ENCODE data around the gene RIN2. TPM values are rescaled to one million over a fixed set of nuclear protein-coding genes. Genes with fewer than 3 reads are reported as not detected.

RIN2 gene
- total and polyA plus RNA-seq, 2 of the 4 experiments (the other 2 are of a cell fraction) = 16.1 to 72.2 TPM

- Histone ChIP-seq H3K18ac (ENCODE audit: low read depth, low read length) (no peak overlapping the region), H3K27me3 (ENCODE audit: control insufficient read depth, insufficient read depth, low read length) (no peaks in the 10 kb centered on the region), H3K56ac (ENCODE audit: extremely low read depth, insufficient read depth, low read length) (no peak overlapping the region), H4K5ac (ENCODE audit: low read depth, low read length) (no peak overlapping the region), H4K91ac (ENCODE audit: insufficient read depth, low read depth, low read length) (no peak overlapping the region), H3K9me3 (ENCODE audit: control insufficient read depth, insufficient read depth, low read length) (no peaks in the 10 kb centered on the region), H3K36me3 (ENCODE audit: control insufficient read depth, insufficient read depth, low read length) (no peaks in the 10 kb centered on the region), H3K4ac (ENCODE audit: low read depth, low read length) (peak overlapping the region; percentile 28; the same call in 1 of the 2 replicates), H3K9ac (ENCODE audit: low read depth, low read length) (no peak overlapping the region), H3K9me1 (ENCODE audit: insufficient read depth, low read length) (peaks cover 15% of the 10 kb centered on the region), H3K23ac (ENCODE audit: low read depth, low read length) (no peak overlapping the region), H2BK20ac (ENCODE audit: low read depth, low read length) (no peak overlapping the region; the same call in 1 of the 2 replicates), H3K4me2 (ENCODE audit: low read depth, low read length) (no peak overlapping the region), H2BK15ac (ENCODE audit: low read depth, low read length) (0 out of 3 replicates have a peak overlapping the region, but pooled peaks have one; percentile 15), H4K20me1 (ENCODE audit: insufficient read depth, low read length) (no peaks in the 10 kb centered on the region), H3K4me1 (ENCODE audit: control insufficient read depth, insufficient read depth, low read length) (peaks cover 24% of the 10 kb centered on the region), H2BK5ac (ENCODE audit: low read depth, low read length, poor library complexity, severe bottlenecking) (no peak overlapping the region), H2BK120ac (ENCODE audit: low read depth, low read length) (no peak overlapping the region), H4K8ac (ENCODE audit: low read depth in 2 of 2, low read length in 2 of 2) (no peak overlapping the region), H2AK5ac (ENCODE audit: low read depth, low read length) (peak overlapping the region; percentile 74; the same call in 1 of the 2 replicates), H3K27ac (ENCODE audit: insufficient read depth, low read length) (no peak overlapping the region), H3K14ac (replicated peaks; ENCODE audit: low read depth, low read length) (no peak overlapping the region), H3K4me3 (ENCODE audit: insufficient read depth, low read depth, low read length) (no peak overlapping the region), H2AFZ (replicated peaks; ENCODE audit: low read length, poor library complexity) (no peak overlapping the region), H2AK9ac (replicated peaks; ENCODE audit: low read depth, low read length, poor library complexity) (no peak overlapping the region), H3K79me1 (ENCODE audit: low read depth in 1 of 2, low read length in 2 of 2) (peaks cover 19 to 77% of the 10 kb centered on the region in 2 experiments; a peak in 3 of 4 replicates)
- BruUV-seq (replicated peaks) = no TSS peak
- 80% methylated on average over 1 of the region's 7 CpGs; no CpG with 5 or more reads in 1 of the 2 experiments for WGBS, 2 experiments (ENCODE audit: extremely low coverage in 2 of 2, insufficient read length in 1 of 2)
- TF ChIP-seq CEBPB (IDR thresholded peaks at IDR 0.05; ENCODE audit: low read depth, low read length) (0 out of 2 replicates have a peak, but pooled peaks have one; percentile 35), MAZ (IDR thresholded peaks at IDR 0.05; ENCODE audit: borderline replicate concordance, low read depth, low read length) (no peak)
- in situ Hi-C loops (cut with MboI; ENCODE audit: low sequenced_read_pairs) = loop anchor here (10.0 kb wide), 1 partner anchor 194 kb away; no protein-coding TSS in a partner anchor
- intact Hi-C loops (cut with micrococcal nuclease) = no loop called here
- dilution Hi-C loops (cut with HindIII; ENCODE audit: low sequenced_read_pairs, unreplicated experiment) = no loop called here
- DNase-seq = no peak
- ChIA-PET CTCF (no interaction called here), POLR2A (ENCODE audit: unreplicated experiment) (no interaction called here)
- no peak for ATAC-seq (ENCODE audit: low read depth)
These were observed 23.2 kb downstream of the RIN2 start for GRCh38 chr20:19781235-19781634.

Data from IMR-90 (cell line).